Measurements from ENCODE around the gene SPRY4. TPM values are rescaled to one million over a fixed set of nuclear protein-coding genes. Genes with fewer than 3 reads are reported as not detected.

Gene SPRY4
- total and polyA plus RNA-seq, 4 donors: 2.7 to 9.6 (median 4.9) TPM

DNA sequence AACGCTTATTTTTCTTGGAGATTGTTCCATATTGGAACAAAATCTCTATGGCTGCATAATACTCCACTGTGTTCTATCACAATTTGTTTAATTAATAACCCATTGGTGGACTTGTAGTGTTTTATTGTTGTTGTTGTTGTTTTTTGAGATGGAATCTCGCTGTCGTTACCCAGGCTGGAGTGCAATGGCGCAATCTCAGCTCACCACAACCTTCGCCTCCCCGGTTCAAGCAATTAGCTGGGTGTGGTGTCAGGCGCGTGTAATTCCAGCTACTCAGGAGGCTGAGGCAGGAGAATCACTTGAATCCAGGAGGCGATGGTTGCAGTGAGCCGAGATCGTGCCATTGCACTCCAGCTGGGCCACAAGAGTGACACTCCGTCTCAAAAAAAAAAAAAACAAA is 38.7 kb downstream of the SPRY4 start:
- Histone ChIP-seq H3K27ac (ENCODE audit: low read depth in 1 of 2, low read length in 2 of 2) (no peak overlapping the region), H3K4me1 (ENCODE audit: control insufficient read depth in 4 of 4, insufficient read depth in 4 of 4, low read length in 3 of 4) (peaks cover 0 to 5% (median 2%) of the 10 kb centered on the region in 4 donors), H3K9ac (ENCODE audit: low read depth in 1 of 2, low read length in 2 of 2) (no peak overlapping the region), H3K36me3 (ENCODE audit: control insufficient read depth in 4 of 4, insufficient read depth in 3 of 4, low read depth in 1 of 4, low read length in 3 of 4) (no peaks in the 10 kb centered on the region), H3K9me3 (ENCODE audit: control insufficient read depth in 4 of 4, low read length in 3 of 4) (no peaks in the 10 kb centered on the region), H3K4me3 (ENCODE audit: low read depth in 1 of 3, low read length in 3 of 3) (no peak overlapping the region), H3K27me3 (ENCODE audit: control insufficient read depth in 4 of 4, insufficient read depth in 4 of 4, low read length in 3 of 4) (no peaks in the 10 kb centered on the region)
- no peak for TF ChIP-seq EGR1 (IDR thresholded peaks at IDR 0.05; ENCODE audit: low read depth in 2 of 2)
- TF ChIP-seq RAD21 (IDR thresholded peaks at IDR 0.05): no peak
- no peak for TF ChIP-seq JUND (IDR thresholded peaks at IDR 0.05)
- no peak for TF ChIP-seq YY1 (IDR thresholded peaks at IDR 0.05)
- no peak for TF ChIP-seq TAF1 (conservative IDR thresholded peaks at IDR 0.05)
- TF ChIP-seq FOXA2 (IDR thresholded peaks at IDR 0.05): no peak
- no peak for TF ChIP-seq FOXA1 (IDR thresholded peaks at IDR 0.05)
- TF ChIP-seq, protein P1, sequence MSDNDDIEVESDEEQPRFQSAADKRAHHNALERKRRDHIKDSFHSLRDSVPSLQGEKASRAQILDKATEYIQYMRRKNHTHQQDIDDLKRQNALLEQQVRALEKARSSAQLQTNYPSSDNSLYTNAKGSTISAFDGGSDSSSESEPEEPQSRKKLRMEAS (IDR thresholded peaks at IDR 0.05): no peak
- no peak for TF ChIP-seq SP1 (IDR thresholded peaks at IDR 0.05)
- no peak for TF ChIP-seq HNF4A (conservative IDR thresholded peaks at IDR 0.05)
- no peak for TF ChIP-seq GABPA (IDR thresholded peaks at IDR 0.05 in 1 of 2, conservative IDR thresholded peaks at IDR 0.05 in 1 of 2)
- TF ChIP-seq, protein P2, sequence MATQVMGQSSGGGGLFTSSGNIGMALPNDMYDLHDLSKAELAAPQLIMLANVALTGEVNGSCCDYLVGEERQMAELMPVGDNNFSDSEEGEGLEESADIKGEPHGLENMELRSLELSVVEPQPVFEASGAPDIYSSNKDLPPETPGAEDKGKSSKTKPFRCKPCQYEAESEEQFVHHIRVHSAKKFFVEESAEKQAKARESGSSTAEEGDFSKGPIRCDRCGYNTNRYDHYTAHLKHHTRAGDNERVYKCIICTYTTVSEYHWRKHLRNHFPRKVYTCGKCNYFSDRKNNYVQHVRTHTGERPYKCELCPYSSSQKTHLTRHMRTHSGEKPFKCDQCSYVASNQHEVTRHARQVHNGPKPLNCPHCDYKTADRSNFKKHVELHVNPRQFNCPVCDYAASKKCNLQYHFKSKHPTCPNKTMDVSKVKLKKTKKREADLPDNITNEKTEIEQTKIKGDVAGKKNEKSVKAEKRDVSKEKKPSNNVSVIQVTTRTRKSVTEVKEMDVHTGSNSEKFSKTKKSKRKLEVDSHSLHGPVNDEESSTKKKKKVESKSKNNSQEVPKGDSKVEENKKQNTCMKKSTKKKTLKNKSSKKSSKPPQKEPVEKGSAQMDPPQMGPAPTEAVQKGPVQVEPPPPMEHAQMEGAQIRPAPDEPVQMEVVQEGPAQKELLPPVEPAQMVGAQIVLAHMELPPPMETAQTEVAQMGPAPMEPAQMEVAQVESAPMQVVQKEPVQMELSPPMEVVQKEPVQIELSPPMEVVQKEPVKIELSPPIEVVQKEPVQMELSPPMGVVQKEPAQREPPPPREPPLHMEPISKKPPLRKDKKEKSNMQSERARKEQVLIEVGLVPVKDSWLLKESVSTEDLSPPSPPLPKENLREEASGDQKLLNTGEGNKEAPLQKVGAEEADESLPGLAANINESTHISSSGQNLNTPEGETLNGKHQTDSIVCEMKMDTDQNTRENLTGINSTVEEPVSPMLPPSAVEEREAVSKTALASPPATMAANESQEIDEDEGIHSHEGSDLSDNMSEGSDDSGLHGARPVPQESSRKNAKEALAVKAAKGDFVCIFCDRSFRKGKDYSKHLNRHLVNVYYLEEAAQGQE (IDR thresholded peaks at IDR 0.05): no peak
- TF ChIP-seq NR2F2 (IDR thresholded peaks at IDR 0.05): no peak
- WGBS: 91% methylated on average over 12 of the region's 12 CpGs
- no peak for DNase-seq (ENCODE audit: low spot score)

DNA sequence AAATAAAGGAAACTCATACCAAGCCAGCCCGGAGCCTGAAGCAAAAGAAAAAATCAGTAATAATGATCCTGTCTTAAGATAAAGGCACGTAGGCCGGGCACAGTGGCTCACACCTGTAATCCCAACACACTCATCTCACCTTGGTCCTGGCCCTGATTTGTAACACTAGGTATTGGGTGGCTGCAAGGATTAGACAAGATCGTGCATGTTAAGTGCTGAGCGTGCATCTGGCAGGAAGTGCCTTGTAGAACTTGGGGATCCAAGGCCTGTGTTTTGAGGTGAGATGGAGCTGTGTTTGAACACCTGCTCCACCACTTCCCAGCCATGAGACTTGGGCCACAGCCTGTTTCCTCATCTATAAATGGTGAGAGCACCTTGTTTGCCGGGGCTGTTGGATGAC is 41.5 kb downstream of the SPRY4 start:
- Histone ChIP-seq H3K4me1 (ENCODE audit: control insufficient read depth in 4 of 4, insufficient read depth in 4 of 4, low read length in 3 of 4) (peaks cover 0 to 5% (median 2%) of the 10 kb centered on the region in 4 donors), H3K36me3 (ENCODE audit: control insufficient read depth in 4 of 4, insufficient read depth in 3 of 4, low read depth in 1 of 4, low read length in 3 of 4) (no peaks in the 10 kb centered on the region), H3K9me3 (ENCODE audit: control insufficient read depth in 4 of 4, low read length in 3 of 4) (no peaks in the 10 kb centered on the region), H3K9ac (ENCODE audit: low read depth in 1 of 2, low read length in 2 of 2) (no peak overlapping the region), H3K27me3 (ENCODE audit: control insufficient read depth in 4 of 4, insufficient read depth in 4 of 4, low read length in 3 of 4) (no peaks in the 10 kb centered on the region), H3K4me3 (ENCODE audit: low read depth in 1 of 3, low read length in 3 of 3) (no peak overlapping the region), H3K27ac (ENCODE audit: low read depth in 1 of 2, low read length in 2 of 2) (no peak overlapping the region)
- 90% methylated on average over 6 of the region's 6 CpGs for WGBS
- TF ChIP-seq, protein P2 (IDR thresholded peaks at IDR 0.05): no peak
- TF ChIP-seq, protein P3, sequence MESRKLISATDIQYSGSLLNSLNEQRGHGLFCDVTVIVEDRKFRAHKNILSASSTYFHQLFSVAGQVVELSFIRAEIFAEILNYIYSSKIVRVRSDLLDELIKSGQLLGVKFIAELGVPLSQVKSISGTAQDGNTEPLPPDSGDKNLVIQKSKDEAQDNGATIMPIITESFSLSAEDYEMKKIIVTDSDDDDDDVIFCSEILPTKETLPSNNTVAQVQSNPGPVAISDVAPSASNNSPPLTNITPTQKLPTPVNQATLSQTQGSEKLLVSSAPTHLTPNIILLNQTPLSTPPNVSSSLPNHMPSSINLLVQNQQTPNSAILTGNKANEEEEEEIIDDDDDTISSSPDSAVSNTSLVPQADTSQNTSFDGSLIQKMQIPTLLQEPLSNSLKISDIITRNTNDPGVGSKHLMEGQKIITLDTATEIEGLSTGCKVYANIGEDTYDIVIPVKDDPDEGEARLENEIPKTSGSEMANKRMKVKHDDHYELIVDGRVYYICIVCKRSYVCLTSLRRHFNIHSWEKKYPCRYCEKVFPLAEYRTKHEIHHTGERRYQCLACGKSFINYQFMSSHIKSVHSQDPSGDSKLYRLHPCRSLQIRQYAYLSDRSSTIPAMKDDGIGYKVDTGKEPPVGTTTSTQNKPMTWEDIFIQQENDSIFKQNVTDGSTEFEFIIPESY (IDR thresholded peaks at IDR 0.05): no peak
- TF ChIP-seq NR2F2 (IDR thresholded peaks at IDR 0.05): no peak
- DNase-seq (ENCODE audit: low spot score): no peak

Measured in liver (tissue), 9 donors.